ENCODE data around the gene EFNA4.

GRCh38 chr1:155026588-155026987 is 37.0 kb upstream of the EFNA4 start:
- TF ChIP-seq POLR2A (IDR thresholded peaks at IDR 0.05; ENCODE audit: low read depth, low read length) (no peak), POLR2AphosphoS5 (IDR thresholded peaks at IDR 0.05; ENCODE audit: low read depth, low read length) (no peak), TAF1 (IDR thresholded peaks at IDR 0.05; ENCODE audit: borderline replicate concordance, low read depth, low read length) (no peak)
